Thoracic aorta (tissue), 2 donors: ENCODE measurements around the gene PRDM7. TPM values are rescaled to one million over a fixed set of nuclear protein-coding genes. Genes with fewer than 3 reads are reported as not detected.

Source experiments
- ATAC-seq: fragments of 150-250 bp; one replicate; pipeline ENCODE4 v1.8.0; 2017; ENCODE audit warnings: low read depth; ENCODE audit not compliant: insufficient number of reproducible peaks, low FRiP score
- DNase-seq: peaks from one replicate; pipeline ENCODE4 v3.0.0-alpha.2; 2020; ENCODE audit warnings: low spot score
- H3K27ac ChIP-seq, 2 donors: fragments of 200-600 bp; sonication (generic); 1 replicate in 1 of 2; 2 replicates in 1 of 2; pipeline ENCODE4 v1.5.1; 2016; ENCODE audit warnings: mild to moderate bottlenecking in 2 of 2, moderate library complexity in 2 of 2
- H3K27me3 ChIP-seq: fragments of 200-600 bp; sonication (generic); replicated peaks from 2 replicates; pipeline ENCODE4 v1.6.0; 2016; ENCODE audit warnings: mild to moderate bottlenecking; ENCODE audit not compliant: insufficient read depth
- H3K36me3 ChIP-seq: fragments of 200-600 bp; sonication (generic); one replicate; pipeline ENCODE4 v1.5.1; 2016
- H3K4me1 ChIP-seq, 2 donors: fragments of 200-600 bp; sonication (generic); 1 replicate in 1 of 2; 2 replicates in 1 of 2; pipeline versions ENCODE4 v1.5.1 to v1.6.0; 2016; ENCODE audit warnings: low read depth in 2 of 2, mild to moderate bottlenecking in 1 of 2; ENCODE audit not compliant: control insufficient read depth in 1 of 2
- H3K4me3 ChIP-seq: fragments of 200-600 bp; sonication (generic); 2 replicates; pipeline ENCODE4 v1.5.1; 2016; ENCODE audit warnings: mild to moderate bottlenecking
- H3K9me3 ChIP-seq: fragments of 200-600 bp; sonication (generic); 2 replicates; pipeline ENCODE4 v1.5.1; 2016
- total RNA-seq, 2 donors: library from RNA; depleted of rRNA; stranded (reverse); fragments of >200 nt; gene quantifications; one replicate each; pipeline versions ENCODE4 v1.1.0 to v1.2.3, GENCODE V29; 2016
- TF ChIP-seq, protein P1 (sequence below): fragments of 200-600 bp; sonication (generic); IDR thresholded peaks from one replicate; pipeline ENCODE4 v1.5.1; 2019; ENCODE audit warnings: antibody characterized with exemption

PRDM7 gene
- total RNA-seq, 2 donors from 2014 or later: not detected

DNA sequence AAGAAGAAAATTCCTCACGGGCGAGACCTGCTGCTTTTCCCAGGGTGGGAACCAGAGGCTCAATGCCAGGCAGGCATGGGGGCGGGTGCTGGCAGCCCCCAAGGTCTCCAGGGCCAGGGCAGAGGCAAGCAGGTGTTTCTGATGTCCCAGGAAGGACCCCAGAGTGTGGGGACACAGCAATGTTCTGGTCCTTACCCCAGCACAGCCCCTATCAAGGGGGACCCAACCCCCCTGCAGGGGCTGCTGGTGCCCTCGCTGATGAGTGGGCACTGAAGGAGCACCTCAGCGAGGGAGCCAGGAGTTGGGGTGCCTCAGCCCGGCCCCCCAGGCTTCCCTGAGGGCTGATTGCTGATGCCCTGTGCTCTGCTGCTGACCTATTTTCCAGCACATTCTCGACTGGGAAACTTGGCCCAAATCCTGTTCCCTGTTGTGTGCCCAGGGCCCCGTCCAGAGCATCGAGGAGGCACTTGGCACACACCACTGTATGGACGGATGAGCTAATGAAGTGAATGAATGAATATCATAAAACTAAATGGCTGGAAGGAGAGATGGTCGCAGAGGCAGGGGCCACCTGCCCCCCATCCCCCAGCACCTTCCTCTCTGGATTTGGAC lies 60.7 kb downstream of the PRDM7 start:
- peaks cover 6 to 28% of the 10 kb centered on the region in 2 donors for H3K4me1 ChIP-seq
- no peaks in the 10 kb centered on the region for H3K27me3 ChIP-seq
- DNase-seq: no peak
- no peaks in the 10 kb centered on the region for H3K9me3 ChIP-seq
- TF ChIP-seq, protein P1, sequence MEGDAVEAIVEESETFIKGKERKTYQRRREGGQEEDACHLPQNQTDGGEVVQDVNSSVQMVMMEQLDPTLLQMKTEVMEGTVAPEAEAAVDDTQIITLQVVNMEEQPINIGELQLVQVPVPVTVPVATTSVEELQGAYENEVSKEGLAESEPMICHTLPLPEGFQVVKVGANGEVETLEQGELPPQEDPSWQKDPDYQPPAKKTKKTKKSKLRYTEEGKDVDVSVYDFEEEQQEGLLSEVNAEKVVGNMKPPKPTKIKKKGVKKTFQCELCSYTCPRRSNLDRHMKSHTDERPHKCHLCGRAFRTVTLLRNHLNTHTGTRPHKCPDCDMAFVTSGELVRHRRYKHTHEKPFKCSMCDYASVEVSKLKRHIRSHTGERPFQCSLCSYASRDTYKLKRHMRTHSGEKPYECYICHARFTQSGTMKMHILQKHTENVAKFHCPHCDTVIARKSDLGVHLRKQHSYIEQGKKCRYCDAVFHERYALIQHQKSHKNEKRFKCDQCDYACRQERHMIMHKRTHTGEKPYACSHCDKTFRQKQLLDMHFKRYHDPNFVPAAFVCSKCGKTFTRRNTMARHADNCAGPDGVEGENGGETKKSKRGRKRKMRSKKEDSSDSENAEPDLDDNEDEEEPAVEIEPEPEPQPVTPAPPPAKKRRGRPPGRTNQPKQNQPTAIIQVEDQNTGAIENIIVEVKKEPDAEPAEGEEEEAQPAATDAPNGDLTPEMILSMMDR: no peak
- no peak for ATAC-seq
- no peak overlapping the region for H3K27ac ChIP-seq
- H3K4me3 ChIP-seq: no peak overlapping the region
- H3K36me3 ChIP-seq: no peaks in the 10 kb centered on the region

DNA sequence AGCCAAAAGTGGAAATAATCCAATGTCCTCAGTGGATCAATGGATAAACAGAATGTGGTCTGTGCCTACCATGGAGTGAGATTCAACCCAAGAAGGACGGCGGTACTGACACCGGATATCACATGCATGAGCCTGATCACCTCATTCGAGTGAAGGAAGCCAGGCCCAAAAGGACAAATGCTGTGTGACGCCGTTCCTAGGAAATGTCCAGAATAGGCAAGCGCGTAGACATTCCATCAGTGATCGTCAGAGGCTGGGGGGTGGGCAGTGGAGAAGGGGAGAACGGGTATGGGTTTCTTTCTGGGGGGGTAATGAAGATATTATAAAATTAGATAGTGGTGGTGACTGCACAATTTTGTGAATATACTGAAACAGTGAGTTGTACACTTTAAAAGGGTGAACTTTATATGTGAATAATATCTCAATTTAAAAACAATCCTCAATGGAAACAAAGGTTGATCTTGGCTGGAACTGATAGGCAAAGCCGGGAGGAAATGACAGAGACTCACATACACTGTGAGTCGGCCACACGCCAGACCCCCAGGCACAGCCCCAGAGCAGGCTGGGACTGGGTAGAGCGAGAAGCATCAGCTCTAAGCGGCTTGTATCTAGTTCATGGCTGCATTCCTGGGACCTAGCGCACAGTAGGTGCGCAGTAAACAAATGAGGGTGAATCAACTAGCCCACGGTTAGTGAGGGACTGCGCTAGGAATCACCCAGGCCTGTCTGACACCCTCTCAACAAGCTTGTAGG lies 61.4 kb downstream of the PRDM7 start:
- Histone ChIP-seq H3K4me1 (peaks cover 6 to 21% of the 10 kb centered on the region in 2 donors), H3K27ac (no peak overlapping the region), H3K27me3 (no peaks in the 10 kb centered on the region), H3K9me3 (no peaks in the 10 kb centered on the region), H3K4me3 (no peak overlapping the region), H3K36me3 (no peaks in the 10 kb centered on the region)
- DNase-seq: no peak
- TF ChIP-seq, protein P1: no peak
- ATAC-seq: no peak

DNA sequence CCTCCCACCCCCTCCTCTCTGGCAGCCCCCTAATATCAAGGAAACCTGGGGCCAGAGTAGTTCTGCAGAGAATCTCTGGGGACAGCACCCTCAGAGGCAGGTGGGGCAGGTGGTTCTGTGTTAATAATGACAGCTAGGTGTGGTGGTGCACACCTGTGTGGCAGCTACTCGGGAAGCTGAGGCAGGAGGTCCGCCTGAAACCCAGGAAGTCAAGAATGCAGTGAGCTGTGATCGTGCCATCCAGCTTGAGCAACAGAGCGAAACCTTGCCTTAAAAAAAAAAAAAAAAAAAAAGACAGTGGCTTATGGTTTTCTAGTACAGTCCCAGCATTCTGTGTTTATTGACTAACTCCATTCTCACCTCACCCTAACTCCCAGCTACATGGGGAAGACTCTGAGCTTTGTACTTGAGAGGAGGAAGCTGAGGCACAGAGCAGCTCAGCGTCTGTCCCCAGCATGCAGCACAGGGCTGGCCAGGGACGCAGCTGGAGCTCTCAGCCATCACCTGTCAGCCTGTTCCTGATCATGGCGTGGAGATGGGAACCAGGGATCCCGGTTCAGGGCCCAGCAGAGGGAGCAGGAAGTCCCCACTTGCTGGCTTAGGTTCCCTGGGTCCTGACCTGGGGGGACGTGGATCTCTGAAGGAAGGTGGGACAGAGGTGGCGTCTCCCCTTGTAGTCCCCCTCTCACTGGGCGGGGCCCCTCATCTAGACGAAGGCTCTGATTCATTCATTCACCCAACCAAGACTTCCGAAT lies 64.0 kb downstream of the PRDM7 start:
- Histone ChIP-seq H3K9me3 (no peaks in the 10 kb centered on the region), H3K27me3 (no peaks in the 10 kb centered on the region), H3K27ac (no peak overlapping the region), H3K4me3 (no peak overlapping the region), H3K4me1 (peaks cover 0 to 9% of the 10 kb centered on the region in 2 donors), H3K36me3 (no peaks in the 10 kb centered on the region)
- ATAC-seq (no peak), DNase-seq (no peak)
- TF ChIP-seq, protein P1: no peak

DNA sequence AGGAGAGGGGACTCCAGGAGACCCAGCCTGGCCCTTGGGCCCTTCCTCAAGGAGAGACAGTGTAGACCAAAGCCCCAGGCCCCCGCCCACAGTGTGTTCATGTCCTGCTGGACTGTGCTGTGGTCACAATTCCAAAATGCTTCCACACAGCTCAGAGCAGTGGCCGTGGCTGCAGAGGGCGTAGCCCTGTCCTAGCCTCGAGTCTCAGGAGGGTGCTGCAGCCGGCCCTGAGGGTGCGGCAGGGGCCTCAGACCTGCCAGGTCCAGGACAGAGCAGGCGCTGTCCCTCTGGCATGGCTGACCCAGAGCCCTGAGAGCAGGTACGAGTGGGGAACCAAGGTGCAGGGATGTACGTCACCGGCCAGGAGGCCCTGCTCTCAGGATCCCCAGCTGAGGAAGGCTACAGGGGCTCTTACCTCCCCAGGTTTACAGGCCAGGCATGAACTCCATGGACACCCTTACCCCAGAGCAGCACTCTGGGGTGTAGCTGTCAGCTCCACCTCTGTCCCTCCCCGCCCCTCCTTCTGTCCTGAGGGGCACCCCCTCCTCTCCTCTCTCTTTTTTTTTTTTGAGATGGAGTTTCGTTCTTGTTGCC lies 65.1 kb downstream of the PRDM7 start:
- H3K4me1 ChIP-seq: peaks cover 0 to 9% of the 10 kb centered on the region in 2 donors
- H3K27ac ChIP-seq: no peak overlapping the region
- H3K27me3 ChIP-seq: no peaks in the 10 kb centered on the region
- no peaks in the 10 kb centered on the region for H3K9me3 ChIP-seq
- DNase-seq (no peak), ATAC-seq (no peak)
- TF ChIP-seq, protein P1: no peak
- no peaks in the 10 kb centered on the region for H3K36me3 ChIP-seq
- no peak overlapping the region for H3K4me3 ChIP-seq

DNA sequence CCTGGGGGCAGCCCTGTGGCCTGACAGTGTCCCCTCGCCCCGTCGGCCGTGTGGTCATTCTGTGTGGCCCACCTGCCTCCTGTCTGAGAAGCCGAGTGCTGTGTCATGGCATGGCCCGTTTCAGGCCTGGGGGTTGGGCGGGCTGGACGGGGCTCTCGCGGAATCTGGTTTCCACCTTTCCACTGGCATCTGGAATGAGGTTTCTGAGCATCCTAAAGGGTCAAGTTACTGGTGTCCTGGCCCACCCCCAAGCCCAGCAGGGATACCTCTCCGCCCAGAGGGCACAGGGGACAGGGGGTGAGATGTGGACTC lies 65.7 kb downstream of the PRDM7 start:
- H3K27ac ChIP-seq: no peak overlapping the region
- TF ChIP-seq, protein P1: no peak
- no peak for DNase-seq
- no peaks in the 10 kb centered on the region for H3K27me3 ChIP-seq
- ATAC-seq: no peak
- peaks cover 0 to 7% of the 10 kb centered on the region in 2 donors for H3K4me1 ChIP-seq
- no peaks in the 10 kb centered on the region for H3K36me3 ChIP-seq
- no peaks in the 10 kb centered on the region for H3K9me3 ChIP-seq
- no peak overlapping the region for H3K4me3 ChIP-seq
